ENCODE results near the gene JOSD2.

DNA sequence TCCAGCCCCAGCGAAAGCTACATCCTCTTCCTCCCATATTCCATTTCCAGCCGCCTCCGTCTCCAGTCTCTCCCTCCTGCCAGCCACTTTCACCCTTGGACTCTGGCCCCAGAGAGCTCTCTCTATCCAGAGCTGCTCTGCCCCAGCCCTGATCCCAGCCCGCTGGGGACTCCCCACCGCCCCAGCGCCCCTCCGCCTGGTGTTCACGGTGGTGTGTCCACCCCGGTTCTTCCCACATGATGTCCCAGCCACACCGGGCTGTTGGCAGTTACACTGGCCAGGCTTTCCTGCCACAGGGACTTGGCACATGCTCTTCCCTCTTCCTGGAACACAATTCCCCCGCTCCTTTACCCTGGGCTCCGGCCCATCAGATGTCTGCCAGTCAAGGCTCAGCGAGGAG, 46.0 kb downstream of the JOSD2 start:
- TF ChIP-seq CTCF (IDR thresholded peaks at IDR 0.05) (no peak), POLR2A (IDR thresholded peaks at IDR 0.05) (no peak)
